ENCODE data around the gene KCNJ10.
A peak's percentile ranks its signal among the peaks of the same experiment; 100 is the strongest.
"Not testable (repeated sequence)": the region's sequence is repeated elsewhere in the genome, so short reads cannot be mapped to it uniquely, and the experiment has no call there.

Gene KCNJ10

GRCh38 chr1:160115545-160116282, 45.8 kb upstream of the KCNJ10 start, which contains the start of gene ATP1A2:
Gene ATP1A2, plus strand, starts transcription at chr1:160115759. Its CDS starts 103 bp downstream, at chr1:160115862.
- Mint-ChIP-seq H3K27ac (peak within 1 kb of the TSS; percentile 50), H3K4me1 (peaks cover 83% of the 10 kb centered on the region), H3K36me3 (ENCODE audit: low read depth) (no peaks in the 10 kb centered on the region), H3K27me3 (ENCODE audit: low read depth, poor library complexity) (peaks cover 13% of the 10 kb centered on the region), H3K4me3 (peak within 1 kb of the TSS; percentile 82), H3K9me3 (no peaks in the 10 kb centered on the region)
- peak; percentile 66 for DNase-seq
- no peak for TF ChIP-seq CTCF (IDR thresholded peaks at IDR 0.05)

GRCh38 chr1:160114085-160114484, 44.1 kb upstream of the KCNJ10 start:
- Mint-ChIP-seq H3K4me1 (peaks cover 90% of the 10 kb centered on the region), H3K9me3 (no peaks in the 10 kb centered on the region), H3K36me3 (ENCODE audit: low read depth) (no peaks in the 10 kb centered on the region), H3K27me3 (ENCODE audit: low read depth, poor library complexity) (peaks cover 15% of the 10 kb centered on the region), H3K27ac (no peak overlapping the region), H3K4me3 (no peak overlapping the region)
- no peak for DNase-seq
- no peak for TF ChIP-seq CTCF (IDR thresholded peaks at IDR 0.05)

- Mint-ChIP-seq H3K27ac (no peak overlapping the region), H3K4me1 (peaks cover 90% of the 10 kb centered on the region), H3K27me3 (ENCODE audit: low read depth, poor library complexity) (peaks cover 17% of the 10 kb centered on the region), H3K9me3 (no peaks in the 10 kb centered on the region), H3K4me3 (no peak overlapping the region), H3K36me3 (ENCODE audit: low read depth) (no peaks in the 10 kb centered on the region)
- DNase-seq: no peak
- TF ChIP-seq CTCF (IDR thresholded peaks at IDR 0.05): no peak
These were observed 43.4 kb upstream of the KCNJ10 start for GRCh38 chr1:160113407-160113806.

- H3K36me3 Mint-ChIP-seq (ENCODE audit: low read depth): no peaks in the 10 kb centered on the region
- no peaks in the 10 kb centered on the region for H3K9me3 Mint-ChIP-seq
- no peak overlapping the region for H3K27ac Mint-ChIP-seq
- H3K4me3 Mint-ChIP-seq: peak overlapping the region; percentile 5
- no peak for DNase-seq
- no peak for TF ChIP-seq CTCF (IDR thresholded peaks at IDR 0.05)
- H3K4me1 Mint-ChIP-seq: peaks cover 85% of the 10 kb centered on the region
- H3K27me3 Mint-ChIP-seq (ENCODE audit: low read depth, poor library complexity): peaks cover 14% of the 10 kb centered on the region
These were observed 42.4 kb upstream of the KCNJ10 start for GRCh38 chr1:160112357-160112756.

- Mint-ChIP-seq H3K4me1 (peaks cover 85% of the 10 kb centered on the region), H3K27me3 (ENCODE audit: low read depth, poor library complexity) (peaks cover 11% of the 10 kb centered on the region)
- not testable (repeated sequence) for H3K9me3 Mint-ChIP-seq; H3K27ac Mint-ChIP-seq; H3K4me3 Mint-ChIP-seq; H3K36me3 Mint-ChIP-seq (ENCODE audit: low read depth); DNase-seq
These were observed 41.5 kb upstream of the KCNJ10 start for GRCh38 chr1:160111462-160111861.

GRCh38 chr1:160109686-160110085, 39.7 kb upstream of the KCNJ10 start:
- no peak for TF ChIP-seq CTCF (IDR thresholded peaks at IDR 0.05)
- H3K27me3 Mint-ChIP-seq (ENCODE audit: low read depth, poor library complexity): peaks cover 14% of the 10 kb centered on the region
- H3K27ac Mint-ChIP-seq: peak overlapping the region; percentile 77
- H3K9me3 Mint-ChIP-seq: no peaks in the 10 kb centered on the region
- H3K4me3 Mint-ChIP-seq: no peak overlapping the region
- H3K4me1 Mint-ChIP-seq: peaks cover 79% of the 10 kb centered on the region
- no peaks in the 10 kb centered on the region for H3K36me3 Mint-ChIP-seq (ENCODE audit: low read depth)
- DNase-seq: no peak

All from nephron progenitor cell (in vitro differentiated cells).